Tibial nerve (tissue), 4 donors: Measurements from ENCODE around the gene FSIP2. TPM values are rescaled to one million over a fixed set of nuclear protein-coding genes. Genes with fewer than 3 reads are reported as not detected.

Experiments used
- DNase-seq, 2 donors: peaks; one replicate each; pipeline ENCODE4 v3.0.0-alpha.2; 2019; ENCODE audit warnings: low spot score in 2 of 2
- H3K27ac ChIP-seq, 4 donors: fragments of 200-600 bp; sonication (generic) in 3 of 4; one replicate each; pipeline ENCODE4 v1.5.1; 2017 to 2019; ENCODE audit warnings: mild to moderate bottlenecking in 1 of 4
- H3K27me3 ChIP-seq, 2 donors: fragments of 200-600 bp; sonication (generic) in 1 of 2; one replicate each; pipeline versions ENCODE4 v1.5.1 to v1.6.0; 2017 to 2019
- H3K36me3 ChIP-seq, 3 donors: fragments of 200-600 bp; sonication (generic); one replicate each; pipeline ENCODE4 v1.5.1; 2018 to 2019
- H3K4me1 ChIP-seq, 4 donors: fragments of 200-600 bp; sonication (generic) in 3 of 4; one replicate each; pipeline ENCODE4 v1.5.1; 2017 to 2019
- H3K4me3 ChIP-seq, 4 donors: fragments of 200-600 bp; sonication (generic) in 3 of 4; one replicate each; pipeline ENCODE4 v1.5.1; 2017 to 2019; ENCODE audit warnings: mild to moderate bottlenecking in 1 of 4, moderate library complexity in 1 of 4
- H3K9me3 ChIP-seq, 4 donors: fragments of 200-600 bp; sonication (generic) in 3 of 4; one replicate each; pipeline ENCODE4 v1.5.1; 2017 to 2019
- EP300 ChIP-seq, 2 donors: sonication (generic); formaldehyde crosslinking; IDR thresholded peaks; one replicate each; pipeline ENCODE4 v1.6.1; 2017; ENCODE audit warnings: antibody characterized with exemption in 2 of 2, mild to moderate bottlenecking in 1 of 2
- POLR2A ChIP-seq, 2 donors: fragments of 450-650 bp; IDR thresholded peaks; one replicate each; pipeline ENCODE4 v1.6.1; 2017; ENCODE audit warnings: antibody characterized with exemption in 2 of 2, mild to moderate bottlenecking in 2 of 2, moderate library complexity in 2 of 2
- WGBS, 2 donors: methylation state at CpG; one replicate each; pipeline ENCODE4 v1.1.5; 2018; 5-methylcytosine and 5-hydroxymethylcytosine counted together
- total RNA-seq, 4 donors: library from RNA; depleted of rRNA; stranded (reverse); fragments of >200 nt; gene quantifications; one replicate each; pipeline ENCODE4 v1.1.0, GENCODE V29; 2016
- TF ChIP-seq, protein P1 (sequence below), 5 experiments: fragments of 200-600 bp in 3 of 5; fragments of 450-650 bp in 2 of 5; sonication (generic) in 3 of 5; IDR thresholded peaks; one replicate each; pipeline ENCODE4 v1.5.1; 2016 to 2019; ENCODE audit warnings: antibody characterized with exemption in 5 of 5, mild to moderate bottlenecking in 3 of 5, moderate library complexity in 2 of 5

Gene FSIP2
- total RNA-seq, 4 donors from 2014 or later = 0.60 to 1.5 (median 1.0) TPM

DNA sequence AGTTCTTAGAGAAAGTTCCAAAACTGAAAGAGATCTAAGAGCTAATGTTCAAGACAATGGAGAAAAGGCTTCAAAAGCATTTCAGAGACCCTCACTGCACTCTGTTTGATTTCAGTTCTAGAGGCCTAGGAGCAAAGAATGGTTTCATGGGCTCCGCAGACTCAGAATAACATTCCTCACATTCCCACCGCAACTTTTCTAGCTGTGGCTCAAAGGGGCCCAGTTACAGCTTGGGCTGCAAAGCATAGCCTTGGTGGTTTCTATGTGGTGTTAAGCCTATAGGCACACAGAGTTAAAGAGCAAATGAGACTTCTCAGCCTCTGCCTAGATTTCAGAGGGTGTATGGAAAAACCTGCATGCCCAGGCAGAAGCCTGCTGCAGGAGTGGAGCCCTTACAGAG lies 73.0 kb downstream of the FSIP2 start:
- TF ChIP-seq POLR2A (IDR thresholded peaks at IDR 0.05) (no peak), EP300 (IDR thresholded peaks at IDR 0.05) (no peak)
- TF ChIP-seq, protein P1, sequence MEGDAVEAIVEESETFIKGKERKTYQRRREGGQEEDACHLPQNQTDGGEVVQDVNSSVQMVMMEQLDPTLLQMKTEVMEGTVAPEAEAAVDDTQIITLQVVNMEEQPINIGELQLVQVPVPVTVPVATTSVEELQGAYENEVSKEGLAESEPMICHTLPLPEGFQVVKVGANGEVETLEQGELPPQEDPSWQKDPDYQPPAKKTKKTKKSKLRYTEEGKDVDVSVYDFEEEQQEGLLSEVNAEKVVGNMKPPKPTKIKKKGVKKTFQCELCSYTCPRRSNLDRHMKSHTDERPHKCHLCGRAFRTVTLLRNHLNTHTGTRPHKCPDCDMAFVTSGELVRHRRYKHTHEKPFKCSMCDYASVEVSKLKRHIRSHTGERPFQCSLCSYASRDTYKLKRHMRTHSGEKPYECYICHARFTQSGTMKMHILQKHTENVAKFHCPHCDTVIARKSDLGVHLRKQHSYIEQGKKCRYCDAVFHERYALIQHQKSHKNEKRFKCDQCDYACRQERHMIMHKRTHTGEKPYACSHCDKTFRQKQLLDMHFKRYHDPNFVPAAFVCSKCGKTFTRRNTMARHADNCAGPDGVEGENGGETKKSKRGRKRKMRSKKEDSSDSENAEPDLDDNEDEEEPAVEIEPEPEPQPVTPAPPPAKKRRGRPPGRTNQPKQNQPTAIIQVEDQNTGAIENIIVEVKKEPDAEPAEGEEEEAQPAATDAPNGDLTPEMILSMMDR (IDR thresholded peaks at IDR 0.05) = no peak
- WGBS, 2 donors = 52 to 76% methylated on average over 2 of the region's 2 CpGs
- H3K27me3 ChIP-seq = no peaks in the 10 kb centered on the region
- no peak overlapping the region for H3K4me3 ChIP-seq
- H3K9me3 ChIP-seq = no peaks in the 10 kb centered on the region
- H3K36me3 ChIP-seq = no peaks in the 10 kb centered on the region
- H3K27ac ChIP-seq = no peak overlapping the region
- no peak for DNase-seq
- no peaks in the 10 kb centered on the region for H3K4me1 ChIP-seq

DNA sequence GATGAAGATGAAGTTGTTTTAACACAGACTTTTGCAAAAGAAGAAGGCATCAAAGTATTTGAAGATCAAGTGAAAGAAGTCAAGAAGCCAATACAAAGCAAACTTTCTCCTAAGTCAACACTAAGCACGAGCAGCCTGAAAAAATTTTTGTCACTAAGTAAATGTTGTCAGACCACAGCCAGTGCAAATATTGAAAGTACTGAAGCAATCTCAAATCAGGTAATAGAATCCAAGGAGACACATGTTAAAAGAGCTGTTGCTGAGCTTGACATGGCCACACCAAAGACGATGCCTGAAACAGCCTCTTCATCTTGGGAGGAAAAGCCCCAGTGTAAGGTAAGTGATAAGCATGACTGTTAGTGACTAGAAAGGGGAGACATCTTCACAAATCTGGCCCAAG lies 75.1 kb downstream of the FSIP2 start:
- 79 to 85% methylated on average over 2 of the region's 2 CpGs for WGBS, 2 donors
- H3K36me3 ChIP-seq = no peaks in the 10 kb centered on the region
- no peak overlapping the region for H3K4me3 ChIP-seq
- DNase-seq = no peak
- no peak overlapping the region for H3K27ac ChIP-seq
- H3K27me3 ChIP-seq = no peaks in the 10 kb centered on the region
- H3K4me1 ChIP-seq = no peaks in the 10 kb centered on the region
- TF ChIP-seq POLR2A (IDR thresholded peaks at IDR 0.05) (no peak), EP300 (IDR thresholded peaks at IDR 0.05) (no peak)
- TF ChIP-seq, protein P1 (IDR thresholded peaks at IDR 0.05) = no peak
- peaks cover 0 to 19% (median 0%) of the 10 kb centered on the region in 4 donors for H3K9me3 ChIP-seq

- Histone ChIP-seq H3K36me3 (no peaks in the 10 kb centered on the region), H3K27me3 (no peaks in the 10 kb centered on the region), H3K9me3 (peaks cover 0 to 22% (median 0%) of the 10 kb centered on the region in 4 donors), H3K4me3 (no peak overlapping the region), H3K4me1 (no peaks in the 10 kb centered on the region), H3K27ac (no peak overlapping the region)
- TF ChIP-seq POLR2A (IDR thresholded peaks at IDR 0.05) (no peak), EP300 (IDR thresholded peaks at IDR 0.05) (no peak)
- TF ChIP-seq, protein P1 (IDR thresholded peaks at IDR 0.05) = no peak
- no peak for DNase-seq
These were observed 79.4 kb downstream of the FSIP2 start for GRCh38 chr2:185817991-185818390.

DNA sequence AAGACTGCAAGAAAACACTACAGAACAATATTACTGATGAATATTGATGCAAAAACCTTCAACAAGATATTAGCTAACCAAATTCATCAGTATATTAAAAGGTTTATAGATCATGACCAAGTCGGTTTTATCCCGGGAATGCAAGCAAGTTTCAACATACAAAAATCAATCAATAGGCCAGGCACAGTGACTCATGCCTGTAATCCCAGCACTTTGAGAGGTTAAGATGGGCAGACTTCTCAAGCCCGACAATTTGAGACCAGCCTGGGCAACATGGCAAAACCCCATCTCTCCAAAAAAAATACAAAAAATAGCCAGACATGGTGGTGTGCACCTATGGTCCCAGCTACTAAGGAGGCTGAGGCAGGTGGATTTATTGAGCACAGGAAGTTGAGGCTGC lies 82.9 kb downstream of the FSIP2 start:
- DNase-seq = no peak
- Histone ChIP-seq H3K27me3 (no peaks in the 10 kb centered on the region), H3K9me3 (peaks cover 0 to 32% (median 0%) of the 10 kb centered on the region in 4 donors), H3K27ac (no peak overlapping the region), H3K4me3 (no peak overlapping the region), H3K36me3 (no peaks in the 10 kb centered on the region), H3K4me1 (no peaks in the 10 kb centered on the region)
- WGBS, 2 donors = 89 to 96% methylated on average over 3 of the region's 3 CpGs
- TF ChIP-seq POLR2A (IDR thresholded peaks at IDR 0.05) = no peak

DNA sequence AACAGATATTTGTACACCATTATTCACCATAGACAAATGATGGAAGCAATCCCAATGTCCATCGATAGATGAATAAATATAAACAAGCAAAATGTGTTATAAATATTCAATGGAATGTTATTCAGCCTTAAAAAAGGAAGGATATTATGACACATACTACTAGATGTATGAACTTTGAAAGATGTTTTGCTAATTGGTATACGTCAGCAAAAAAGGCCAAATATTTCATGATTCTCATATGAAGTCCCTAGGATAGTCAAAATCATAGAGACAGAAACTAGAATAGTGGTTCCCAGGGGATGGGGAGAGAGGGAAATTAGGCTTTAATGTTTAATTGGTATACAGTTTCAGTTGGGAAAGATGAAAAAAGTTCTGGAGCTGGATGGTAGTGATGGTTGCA lies 85.2 kb downstream of the FSIP2 start:
- Histone ChIP-seq H3K27ac (no peak overlapping the region), H3K4me3 (no peak overlapping the region), H3K4me1 (no peaks in the 10 kb centered on the region), H3K9me3 (peaks cover 0 to 13% (median 0%) of the 10 kb centered on the region in 4 donors), H3K27me3 (no peaks in the 10 kb centered on the region), H3K36me3 (no peaks in the 10 kb centered on the region)
- TF ChIP-seq POLR2A (IDR thresholded peaks at IDR 0.05) (no peak), EP300 (IDR thresholded peaks at IDR 0.05) (no peak)
- TF ChIP-seq, protein P1 (IDR thresholded peaks at IDR 0.05) = no peak
- WGBS, 2 donors = 89 to 94% methylated on average over 2 of the region's 2 CpGs
- no peak for DNase-seq

GRCh38 chr2:185825557-185825956 lies 87.0 kb downstream of the FSIP2 start:
- Histone ChIP-seq H3K27me3 (no peaks in the 10 kb centered on the region), H3K4me3 (no peak overlapping the region), H3K27ac (no peak overlapping the region), H3K9me3 (peaks cover 0 to 10% (median 0%) of the 10 kb centered on the region in 4 donors), H3K36me3 (no peaks in the 10 kb centered on the region), H3K4me1 (no peaks in the 10 kb centered on the region)
- TF ChIP-seq, protein P1 (IDR thresholded peaks at IDR 0.05) = no peak
- no peak for TF ChIP-seq POLR2A (IDR thresholded peaks at IDR 0.05)
- TF ChIP-seq EP300 (IDR thresholded peaks at IDR 0.05) = no peak
- DNase-seq = no peak
